ENCODE measurements around the gene FCF1.

FCF1 gene

GRCh38 chr14:74784634-74785033 lies 71.7 kb downstream of the FCF1 start:
- DNase-seq = no peak

- no peak for DNase-seq
These were observed 72.2 kb downstream of the FCF1 start for GRCh38 chr14:74785056-74785613.

- no peak for DNase-seq
These were observed 73.9 kb downstream of the FCF1 start for GRCh38 chr14:74786796-74787315.
